Psoas muscle (tissue), 8 donors: ENCODE results near the gene TMTC2. TPM values are rescaled to one million over a fixed set of nuclear protein-coding genes. Genes with fewer than 3 reads are reported as not detected.

Experiments
- ATAC-seq, 4 donors: fragments of 200-7000 bp; cut with Tn5 transposase; one replicate each; pipeline ENCODE4 v1.9.1; 2020; ENCODE audit warnings: moderate library complexity in 3 of 4, mild to moderate bottlenecking in 2 of 4
- DNase-seq, 2 donors: peaks; one replicate each; pipeline ENCODE4 v3.0.0-alpha.2; 2020
- H3K27ac ChIP-seq: fragments of 200-600 bp; one replicate; pipeline ENCODE4 v1.8.0; 2022
- H3K27me3 ChIP-seq, 3 donors: fragments of 200-600 bp in 1 of 3; one replicate each; pipeline versions ENCODE4 v1.6.1 to v1.8.0; 2013 to 2022; ENCODE audit warnings: low read length in 2 of 3, mild to moderate bottlenecking in 2 of 3, moderate library complexity in 1 of 3; ENCODE audit not compliant: insufficient read depth in 3 of 3
- H3K36me3 ChIP-seq, 2 donors: fragments of 200-600 bp in 1 of 2; one replicate each; pipeline versions ENCODE4 v1.6.1 to v1.8.0; 2013 to 2022; ENCODE audit warnings: low read depth in 1 of 2, mild to moderate bottlenecking in 1 of 2, moderate library complexity in 1 of 2; ENCODE audit not compliant: insufficient read depth in 1 of 2
- H3K4me1 ChIP-seq: fragments of 200-600 bp; one replicate; pipeline ENCODE4 v1.8.0; 2022
- H3K4me3 ChIP-seq: fragments of 200-600 bp; one replicate; pipeline ENCODE4 v1.8.0; 2022; ENCODE audit warnings: mild to moderate bottlenecking
- H3K9me3 ChIP-seq: fragments of 200-600 bp; one replicate; pipeline ENCODE4 v1.8.0; 2022
- WGBS, 3 donors: extraction: QIAGEN DNeasy Blood & Tissue Kit; methylation state at CpG; one replicate each; pipeline versions ENCODE4 v1.1.6 to v1.1.7; 2013; 5-methylcytosine and 5-hydroxymethylcytosine counted together
- intact Hi-C, 2 donors: fragments of 100-400 bp; cut with DNase I; formaldehyde crosslinking; loops; one replicate each; pipeline versions ENCODE4 v1.11.0 to v1.14.2; 2022
- polyA plus RNA-seq, 3 donors: library from polyadenylated mRNA; stranded (reverse); fragments of 200-250 nt; gene quantifications; one replicate each; pipeline ENCODE4 v1.2.3, GENCODE V29; 2013
- total RNA-seq, 4 donors: library from RNA; stranded (reverse); fragmentation: NEBNext Ultra II Directional in 2 of 4; extraction: Animal tissue kit (Norgen Biotek cat#: 25700) in 2 of 4; gene quantifications; one replicate each; pipeline versions ENCODE4 v1.2.1 to v1.2.4, GENCODE V29; 2021 to 2023
- TF ChIP-seq, protein P1 (sequence below): fragments of 200-600 bp; IDR thresholded peaks from one replicate; pipeline ENCODE4 v1.8.0; 2022; ENCODE audit warnings: antibody characterized with exemption
- donor health status: healthy with polysubstance abuse.
- donor health status: DM: no; HTN: no; CAD: no; lungs with moderate emphysema.
- donor health status: Bipolar disorder and iron deficiency.
- donor health status: healthy.
- donor health status: DM: yes; HTN: yes; CAD: no.
- donor health status: DM: no; HTN: no; CAD: no.
- donor health status: DM: no; HTN: no; CAD: no.
- donor health status: DM: yes; HTN: yes; CAD: no.

TMTC2 gene
- total and polyA plus RNA-seq, 7 donors, result 0.85 to 2.7 (median 1.8) TPM

DNA sequence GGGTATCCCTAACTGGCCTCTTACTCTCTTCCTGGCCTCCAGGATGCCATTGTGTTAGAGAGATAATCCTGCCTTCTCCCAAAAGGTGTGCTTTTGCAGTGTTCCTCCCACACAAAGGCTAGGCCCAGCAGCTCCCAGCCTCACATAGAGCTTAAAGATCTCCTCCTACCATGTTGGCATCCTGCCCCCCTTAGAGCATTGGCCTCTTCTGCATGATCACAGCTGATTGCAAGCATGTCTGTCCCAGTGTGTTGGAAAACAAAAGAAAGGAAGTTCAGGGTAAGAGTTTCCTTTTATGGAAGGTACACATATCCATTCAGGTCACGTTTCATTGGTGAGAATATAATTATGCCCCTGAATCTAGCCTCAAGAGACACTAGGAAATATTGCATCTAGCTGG, 405.4 kb downstream of the TMTC2 start:
- H3K27me3 ChIP-seq, result no peaks in the 10 kb centered on the region
- TF ChIP-seq, protein P1, sequence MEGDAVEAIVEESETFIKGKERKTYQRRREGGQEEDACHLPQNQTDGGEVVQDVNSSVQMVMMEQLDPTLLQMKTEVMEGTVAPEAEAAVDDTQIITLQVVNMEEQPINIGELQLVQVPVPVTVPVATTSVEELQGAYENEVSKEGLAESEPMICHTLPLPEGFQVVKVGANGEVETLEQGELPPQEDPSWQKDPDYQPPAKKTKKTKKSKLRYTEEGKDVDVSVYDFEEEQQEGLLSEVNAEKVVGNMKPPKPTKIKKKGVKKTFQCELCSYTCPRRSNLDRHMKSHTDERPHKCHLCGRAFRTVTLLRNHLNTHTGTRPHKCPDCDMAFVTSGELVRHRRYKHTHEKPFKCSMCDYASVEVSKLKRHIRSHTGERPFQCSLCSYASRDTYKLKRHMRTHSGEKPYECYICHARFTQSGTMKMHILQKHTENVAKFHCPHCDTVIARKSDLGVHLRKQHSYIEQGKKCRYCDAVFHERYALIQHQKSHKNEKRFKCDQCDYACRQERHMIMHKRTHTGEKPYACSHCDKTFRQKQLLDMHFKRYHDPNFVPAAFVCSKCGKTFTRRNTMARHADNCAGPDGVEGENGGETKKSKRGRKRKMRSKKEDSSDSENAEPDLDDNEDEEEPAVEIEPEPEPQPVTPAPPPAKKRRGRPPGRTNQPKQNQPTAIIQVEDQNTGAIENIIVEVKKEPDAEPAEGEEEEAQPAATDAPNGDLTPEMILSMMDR, result no peak
- WGBS, 3 donors, result 61 to 86% (median 76%) methylated on average over 1 of the region's 1 CpG
- ATAC-seq, result no peak
- H3K27ac ChIP-seq, result no peak overlapping the region
- intact Hi-C loops, result no loop called here
- DNase-seq, result no peak
- H3K4me1 ChIP-seq, result no peaks in the 10 kb centered on the region
- no peak overlapping the region for H3K4me3 ChIP-seq
- no peaks in the 10 kb centered on the region for H3K36me3 ChIP-seq
- H3K9me3 ChIP-seq, result no peaks in the 10 kb centered on the region

DNA sequence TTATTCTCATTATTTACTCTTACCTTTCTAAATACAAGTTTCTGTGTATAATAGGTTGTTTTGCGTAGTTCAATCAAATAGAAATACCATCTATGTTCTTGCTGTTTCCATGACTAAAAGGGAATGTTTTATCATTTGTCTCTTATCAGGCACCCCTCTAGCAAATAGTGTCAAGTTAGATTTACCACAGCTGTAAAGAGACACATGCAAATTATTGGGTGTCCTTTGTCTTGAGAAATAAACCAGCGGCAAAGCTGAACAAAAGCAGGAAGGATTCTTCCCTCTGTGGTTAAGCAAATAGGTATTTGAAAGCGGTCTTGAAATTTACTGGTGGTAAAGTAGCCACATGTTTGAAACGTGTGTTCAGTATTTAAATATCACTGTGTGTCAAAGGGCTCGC, 405.9 kb downstream of the TMTC2 start:
- Histone ChIP-seq H3K4me1 (no peaks in the 10 kb centered on the region), H3K4me3 (no peak overlapping the region), H3K27me3 (no peaks in the 10 kb centered on the region), H3K36me3 (no peaks in the 10 kb centered on the region), H3K27ac (no peak overlapping the region), H3K9me3 (no peaks in the 10 kb centered on the region)
- TF ChIP-seq, protein P1, result no peak
- ATAC-seq (no peak), DNase-seq (no peak)
- intact Hi-C loops, result no loop called here
- WGBS, 3 donors, result 79 to 85% (median 83%) methylated on average over 5 of the region's 5 CpGs

DNA sequence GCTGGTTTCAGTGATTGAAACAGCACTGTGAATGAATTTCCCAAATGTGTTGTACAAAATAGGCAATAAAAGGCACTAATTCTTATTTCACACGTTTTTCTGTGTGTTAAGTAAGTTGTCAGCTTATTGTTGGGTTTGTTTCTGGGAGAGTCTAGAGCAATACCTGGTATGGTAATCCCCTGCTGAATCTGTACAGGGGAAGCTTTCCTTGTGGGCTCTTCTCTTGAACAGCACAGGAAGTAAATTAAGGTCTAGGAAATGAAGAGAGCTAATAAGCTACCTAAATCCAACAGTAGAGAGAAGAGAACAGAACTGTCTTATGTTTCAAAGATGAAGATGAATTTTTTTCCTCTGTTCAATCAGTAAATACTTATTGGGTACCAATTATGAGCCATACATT, 406.7 kb downstream of the TMTC2 start:
- no peaks in the 10 kb centered on the region for H3K4me1 ChIP-seq
- ATAC-seq (no peak), DNase-seq (no peak)
- no peaks in the 10 kb centered on the region for H3K9me3 ChIP-seq
- TF ChIP-seq, protein P1, result no peak
- intact Hi-C loops, result no loop called here
- H3K27ac ChIP-seq, result no peak overlapping the region
- no peaks in the 10 kb centered on the region for H3K27me3 ChIP-seq
- 49 to 59% (median 55%) methylated on average over 1 of the region's 1 CpG for WGBS, 3 donors
- H3K4me3 ChIP-seq, result no peak overlapping the region
- H3K36me3 ChIP-seq, result no peaks in the 10 kb centered on the region

DNA sequence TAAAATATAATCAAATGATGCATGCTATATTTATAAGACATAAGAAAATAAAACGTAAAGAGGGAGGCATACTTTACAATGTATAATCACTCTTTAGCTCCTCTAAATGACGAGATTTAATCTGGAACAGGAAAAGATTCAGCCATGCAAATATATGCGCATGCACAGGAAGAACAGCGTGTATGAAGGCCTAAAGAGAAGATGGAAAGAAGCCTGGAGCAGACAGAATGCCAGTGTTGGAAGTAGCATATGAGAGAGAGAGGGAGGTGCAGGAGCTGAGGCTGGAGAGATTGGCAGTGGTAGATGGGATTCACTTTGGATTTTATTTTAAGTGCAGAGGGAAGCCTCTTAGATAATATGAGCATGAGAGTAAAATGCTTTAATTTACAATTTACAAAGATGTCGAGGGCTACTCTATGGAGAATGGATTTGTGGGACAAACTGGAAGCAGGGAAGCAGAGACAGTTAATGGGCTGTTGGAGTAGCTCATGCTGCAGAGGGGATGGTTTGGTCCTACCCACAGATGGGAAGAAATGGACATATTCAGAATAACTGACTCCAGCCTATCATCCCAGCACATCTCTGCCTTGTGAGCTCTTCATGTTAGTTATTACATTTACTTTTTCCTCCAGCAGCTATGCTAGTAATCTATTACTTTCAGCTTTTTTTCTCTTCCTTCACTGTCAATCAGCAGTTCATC, 411.1 kb downstream of the TMTC2 start:
- no peak overlapping the region for H3K27ac ChIP-seq
- intact Hi-C loops, result no loop called here
- H3K9me3 ChIP-seq, result no peaks in the 10 kb centered on the region
- no peak overlapping the region for H3K4me3 ChIP-seq
- DNase-seq (no peak), ATAC-seq (no peak)
- H3K27me3 ChIP-seq, result no peaks in the 10 kb centered on the region
- WGBS, 3 donors, result 70 to 79% (median 78%) methylated on average over 5 of the region's 5 CpGs
- TF ChIP-seq, protein P1, result no peak
- H3K4me1 ChIP-seq, result no peaks in the 10 kb centered on the region
- no peaks in the 10 kb centered on the region for H3K36me3 ChIP-seq

DNA sequence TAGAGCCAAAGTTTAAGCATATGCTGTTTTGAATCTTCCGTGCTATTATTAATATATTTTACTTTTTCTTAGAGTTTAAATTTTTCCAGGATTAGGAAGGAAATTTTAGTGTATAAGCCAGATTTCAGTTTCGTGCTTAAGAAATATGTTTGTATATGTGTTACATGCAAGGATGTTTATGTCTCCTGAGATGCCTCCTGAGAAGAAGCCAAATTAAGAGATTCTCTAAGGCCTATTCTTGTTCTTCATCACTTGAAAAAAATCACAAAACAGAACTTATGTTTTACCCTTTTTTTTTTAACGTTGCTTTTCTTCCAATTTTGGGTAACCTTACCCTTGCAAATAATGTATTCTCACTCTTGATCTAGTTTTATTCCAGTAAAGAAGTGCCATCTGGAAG, 412.7 kb downstream of the TMTC2 start:
- intact Hi-C loops, result no loop called here
- no peak for ATAC-seq
- TF ChIP-seq, protein P1, result no peak
- Histone ChIP-seq H3K27me3 (no peaks in the 10 kb centered on the region), H3K27ac (no peak overlapping the region), H3K4me3 (no peak overlapping the region), H3K9me3 (no peaks in the 10 kb centered on the region), H3K4me1 (no peaks in the 10 kb centered on the region), H3K36me3 (no peaks in the 10 kb centered on the region)
- DNase-seq, result no peak
- WGBS, 3 donors, result 73 to 81% (median 73%) methylated on average over 3 of the region's 3 CpGs
